ENCODE results near the gene GPHA2.

DNA sequence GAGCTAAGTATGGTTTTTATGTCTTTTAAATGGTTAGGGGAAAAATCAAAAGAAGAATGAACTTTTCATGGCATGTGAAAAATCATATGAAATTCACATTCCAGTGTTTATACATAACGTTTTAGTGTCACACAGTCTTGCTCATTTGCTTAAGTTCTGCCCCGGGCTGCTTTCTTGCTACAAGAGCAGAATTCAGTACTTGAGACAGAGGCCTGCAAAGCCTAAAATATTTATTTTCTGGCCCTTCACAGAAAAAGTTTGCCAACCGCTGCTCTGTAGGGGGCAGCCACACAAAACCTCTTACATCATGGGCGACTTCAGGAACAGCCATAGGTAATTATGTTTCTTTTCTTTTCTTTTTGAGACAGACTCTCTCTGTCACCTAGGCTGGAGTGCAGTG lies 17.7 kb downstream of the GPHA2 start:
- TF ChIP-seq, protein P1, sequence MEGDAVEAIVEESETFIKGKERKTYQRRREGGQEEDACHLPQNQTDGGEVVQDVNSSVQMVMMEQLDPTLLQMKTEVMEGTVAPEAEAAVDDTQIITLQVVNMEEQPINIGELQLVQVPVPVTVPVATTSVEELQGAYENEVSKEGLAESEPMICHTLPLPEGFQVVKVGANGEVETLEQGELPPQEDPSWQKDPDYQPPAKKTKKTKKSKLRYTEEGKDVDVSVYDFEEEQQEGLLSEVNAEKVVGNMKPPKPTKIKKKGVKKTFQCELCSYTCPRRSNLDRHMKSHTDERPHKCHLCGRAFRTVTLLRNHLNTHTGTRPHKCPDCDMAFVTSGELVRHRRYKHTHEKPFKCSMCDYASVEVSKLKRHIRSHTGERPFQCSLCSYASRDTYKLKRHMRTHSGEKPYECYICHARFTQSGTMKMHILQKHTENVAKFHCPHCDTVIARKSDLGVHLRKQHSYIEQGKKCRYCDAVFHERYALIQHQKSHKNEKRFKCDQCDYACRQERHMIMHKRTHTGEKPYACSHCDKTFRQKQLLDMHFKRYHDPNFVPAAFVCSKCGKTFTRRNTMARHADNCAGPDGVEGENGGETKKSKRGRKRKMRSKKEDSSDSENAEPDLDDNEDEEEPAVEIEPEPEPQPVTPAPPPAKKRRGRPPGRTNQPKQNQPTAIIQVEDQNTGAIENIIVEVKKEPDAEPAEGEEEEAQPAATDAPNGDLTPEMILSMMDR (IDR thresholded peaks at IDR 0.05 in 2 of 3, conservative IDR thresholded peaks at IDR 0.05 in 1 of 3; ENCODE audit: control insufficient read depth in 2 of 3, extremely low read depth in 1 of 3, insufficient read depth in 1 of 3, low read depth in 3 of 3, low read length in 3 of 3): peak; percentile 19 to 37 (median 30); a peak in 3 of 6 replicates
- no peak for TF ChIP-seq EZH2 (IDR thresholded peaks at IDR 0.05; ENCODE audit: borderline replicate concordance, control insufficient read depth, low read depth, low read length)
- no peak for TF ChIP-seq HCFC1 (IDR thresholded peaks at IDR 0.05; ENCODE audit: low read length)
- TF ChIP-seq, protein P2, sequence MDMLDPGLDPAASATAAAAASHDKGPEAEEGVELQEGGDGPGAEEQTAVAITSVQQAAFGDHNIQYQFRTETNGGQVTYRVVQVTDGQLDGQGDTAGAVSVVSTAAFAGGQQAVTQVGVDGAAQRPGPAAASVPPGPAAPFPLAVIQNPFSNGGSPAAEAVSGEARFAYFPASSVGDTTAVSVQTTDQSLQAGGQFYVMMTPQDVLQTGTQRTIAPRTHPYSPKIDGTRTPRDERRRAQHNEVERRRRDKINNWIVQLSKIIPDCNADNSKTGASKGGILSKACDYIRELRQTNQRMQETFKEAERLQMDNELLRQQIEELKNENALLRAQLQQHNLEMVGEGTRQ (IDR thresholded peaks at IDR 0.05; ENCODE audit: borderline replicate concordance, low read depth, low read length): no peak
- no peak for TF ChIP-seq SRF (IDR thresholded peaks at IDR 0.05; ENCODE audit: low read depth in 2 of 2, low read length in 2 of 2)
- TF ChIP-seq, protein P3, sequence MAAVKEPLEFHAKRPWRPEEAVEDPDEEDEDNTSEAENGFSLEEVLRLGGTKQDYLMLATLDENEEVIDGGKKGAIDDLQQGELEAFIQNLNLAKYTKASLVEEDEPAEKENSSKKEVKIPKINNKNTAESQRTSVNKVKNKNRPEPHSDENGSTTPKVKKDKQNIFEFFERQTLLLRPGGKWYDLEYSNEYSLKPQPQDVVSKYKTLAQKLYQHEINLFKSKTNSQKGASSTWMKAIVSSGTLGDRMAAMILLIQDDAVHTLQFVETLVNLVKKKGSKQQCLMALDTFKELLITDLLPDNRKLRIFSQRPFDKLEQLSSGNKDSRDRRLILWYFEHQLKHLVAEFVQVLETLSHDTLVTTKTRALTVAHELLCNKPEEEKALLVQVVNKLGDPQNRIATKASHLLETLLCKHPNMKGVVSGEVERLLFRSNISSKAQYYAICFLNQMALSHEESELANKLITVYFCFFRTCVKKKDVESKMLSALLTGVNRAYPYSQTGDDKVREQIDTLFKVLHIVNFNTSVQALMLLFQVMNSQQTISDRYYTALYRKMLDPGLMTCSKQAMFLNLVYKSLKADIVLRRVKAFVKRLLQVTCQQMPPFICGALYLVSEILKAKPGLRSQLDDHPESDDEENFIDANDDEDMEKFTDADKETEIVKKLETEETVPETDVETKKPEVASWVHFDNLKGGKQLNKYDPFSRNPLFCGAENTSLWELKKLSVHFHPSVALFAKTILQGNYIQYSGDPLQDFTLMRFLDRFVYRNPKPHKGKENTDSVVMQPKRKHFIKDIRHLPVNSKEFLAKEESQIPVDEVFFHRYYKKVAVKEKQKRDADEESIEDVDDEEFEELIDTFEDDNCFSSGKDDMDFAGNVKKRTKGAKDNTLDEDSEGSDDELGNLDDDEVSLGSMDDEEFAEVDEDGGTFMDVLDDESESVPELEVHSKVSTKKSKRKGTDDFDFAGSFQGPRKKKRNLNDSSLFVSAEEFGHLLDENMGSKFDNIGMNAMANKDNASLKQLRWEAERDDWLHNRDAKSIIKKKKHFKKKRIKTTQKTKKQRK (IDR thresholded peaks at IDR 0.05; ENCODE audit: low read depth, low read length): no peak

Data from GM12878 (cell line).